IPS-NIHi11 (cell line): ENCODE results near the gene PDE11A.

Experiments
- DNase-seq: peaks from one replicate; pipeline ENCODE4 v3.0.0; 2012; ENCODE audit warnings: mixed read lengths, low spot score

The PDE11A gene

GRCh38 chr2:177597759-177598158 lies 474.8 kb downstream of the PDE11A start:
- no peak for DNase-seq

DNA sequence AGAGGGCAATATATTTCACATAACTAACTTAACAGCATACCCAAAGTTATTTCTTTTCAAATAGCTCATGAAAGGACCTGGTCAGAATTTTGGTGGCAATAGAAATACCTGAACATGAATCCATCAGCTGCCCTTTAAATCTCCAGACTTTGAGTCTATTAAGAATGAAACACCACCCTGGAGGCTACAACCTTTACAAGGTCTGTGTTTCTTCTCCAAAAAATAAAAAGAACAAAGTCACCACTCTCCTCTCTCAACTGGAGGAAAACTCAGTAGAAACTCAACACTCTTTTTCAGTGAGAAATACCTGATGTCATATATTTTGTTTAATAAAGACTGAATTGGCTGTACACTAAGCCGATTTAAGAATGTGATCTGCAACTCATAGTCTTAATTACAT lies 475.7 kb downstream of the PDE11A start:
- DNase-seq = no peak

DNA sequence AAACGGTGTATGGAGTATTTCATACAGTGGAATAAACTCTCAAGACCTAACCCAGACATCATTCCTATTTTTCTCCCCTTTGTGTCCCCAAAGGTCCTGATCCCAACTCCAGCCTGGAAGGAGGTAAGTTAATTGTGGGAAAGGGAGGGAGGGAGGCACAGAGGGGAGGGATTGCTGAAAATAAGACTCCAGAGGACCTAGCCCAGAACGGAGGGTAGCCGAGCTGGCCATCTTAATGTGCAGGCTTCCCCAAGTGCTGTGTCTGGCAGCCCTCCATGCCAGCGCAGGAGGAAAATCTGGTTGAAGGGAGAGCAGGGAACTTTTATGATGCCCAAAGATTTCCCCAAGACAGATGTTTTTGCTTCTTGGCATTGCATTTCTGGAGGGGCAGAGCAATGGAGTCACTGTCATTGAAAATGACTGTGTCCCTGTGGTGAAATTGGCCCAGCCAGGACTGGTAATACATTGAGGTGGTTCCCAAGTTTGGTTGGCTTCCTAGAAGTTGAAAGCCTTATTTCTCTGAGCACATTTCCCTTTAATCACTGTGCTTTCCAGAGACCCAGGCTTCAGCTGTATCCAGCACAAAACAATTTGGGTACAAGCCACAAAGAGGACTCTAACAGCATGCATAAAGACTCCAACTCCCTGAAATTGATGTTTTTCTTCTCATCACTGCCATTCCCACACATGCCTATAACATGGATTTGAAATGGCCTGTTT lies 477.3 kb downstream of the PDE11A start:
- no peak for DNase-seq

DNA sequence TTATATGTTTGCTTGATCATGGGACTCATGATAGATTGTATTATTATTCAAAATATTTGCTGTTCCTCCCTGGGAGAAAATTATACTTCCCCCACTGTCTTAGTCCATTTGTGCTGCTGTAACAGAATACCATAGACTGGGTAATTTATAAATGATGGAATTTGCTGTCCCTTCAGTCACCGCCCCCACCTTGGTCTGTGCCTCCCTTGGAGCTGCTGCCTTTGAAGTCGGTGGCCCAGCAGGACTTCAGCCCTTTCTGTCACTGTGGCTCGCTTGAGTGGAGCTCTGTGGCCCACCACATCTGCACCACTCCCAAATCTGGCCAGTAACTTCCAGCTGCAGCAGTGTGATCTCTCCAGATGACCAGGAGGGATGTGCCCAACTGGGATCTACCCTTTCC lies 479.2 kb downstream of the PDE11A start:
- DNase-seq = no peak

DNA sequence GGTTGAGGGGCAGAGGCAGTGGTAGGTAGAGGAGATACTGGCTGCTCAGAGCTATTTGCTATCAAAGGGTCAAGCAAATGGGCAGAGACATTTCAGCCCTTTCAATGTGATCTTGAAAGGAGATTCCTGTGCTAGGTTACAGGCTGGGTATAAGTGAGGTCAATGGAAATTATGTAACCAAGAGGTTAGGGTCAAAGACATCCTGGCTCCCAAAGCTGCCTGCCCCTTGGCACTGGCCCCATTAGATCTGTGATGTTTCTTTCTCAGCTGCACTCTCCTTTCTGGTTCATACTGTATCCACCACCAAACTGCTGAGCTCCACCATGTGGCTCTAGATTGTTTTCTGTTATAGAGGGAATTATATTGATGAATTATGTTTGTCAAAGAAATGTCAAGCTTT lies 479.6 kb downstream of the PDE11A start:
- DNase-seq = no peak

GRCh38 chr2:177592397-177592796 lies 480.2 kb downstream of the PDE11A start:
- DNase-seq = no peak

- DNase-seq = no peak
These were observed 483.4 kb downstream of the PDE11A start for GRCh38 chr2:177589186-177589585.

DNA sequence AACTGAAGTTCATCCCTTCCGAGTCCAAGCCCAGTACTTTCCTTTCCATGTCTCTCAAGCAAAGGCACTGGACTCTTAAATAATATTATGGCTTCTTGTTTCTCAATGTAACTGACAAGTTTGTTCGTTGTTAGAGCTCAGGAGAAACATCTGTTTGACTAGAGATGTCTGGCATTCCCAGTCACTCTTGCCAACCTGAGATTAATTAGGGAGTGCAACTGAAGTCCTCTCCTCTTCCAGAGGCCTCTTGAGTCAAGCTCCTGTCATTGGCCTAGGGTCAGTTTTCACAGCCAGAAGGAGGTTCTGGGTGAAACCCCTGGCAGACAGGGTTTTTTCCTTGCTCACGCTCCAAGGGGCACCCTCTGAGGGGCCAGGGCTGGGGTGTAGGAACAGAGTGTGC lies 483.9 kb downstream of the PDE11A start:
- no peak for DNase-seq

DNA sequence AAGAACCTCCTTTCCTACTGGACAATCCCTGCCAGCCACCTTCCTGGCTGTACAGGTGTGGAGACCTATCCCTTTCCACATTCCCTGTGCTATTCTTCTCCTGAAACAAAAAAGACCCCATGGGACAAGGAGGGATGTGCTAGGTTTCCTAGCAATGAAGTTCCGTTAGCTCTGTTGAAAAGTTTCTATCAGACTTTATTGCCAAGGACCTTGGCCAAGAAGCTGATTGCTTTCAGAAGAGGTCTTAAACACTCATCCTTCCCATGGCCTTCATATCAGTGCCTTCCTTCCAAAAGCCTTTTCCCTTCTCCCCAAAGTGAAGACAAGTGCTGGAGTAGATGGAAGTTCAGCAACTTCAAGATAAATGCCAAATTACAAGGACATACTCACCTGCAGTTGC lies 485.2 kb downstream of the PDE11A start:
- DNase-seq = no peak

- DNase-seq = no peak
These were observed 486.4 kb downstream of the PDE11A start for GRCh38 chr2:177586154-177586553.

- DNase-seq = no peak
These were observed 487.2 kb downstream of the PDE11A start for GRCh38 chr2:177585234-177585863.

DNA sequence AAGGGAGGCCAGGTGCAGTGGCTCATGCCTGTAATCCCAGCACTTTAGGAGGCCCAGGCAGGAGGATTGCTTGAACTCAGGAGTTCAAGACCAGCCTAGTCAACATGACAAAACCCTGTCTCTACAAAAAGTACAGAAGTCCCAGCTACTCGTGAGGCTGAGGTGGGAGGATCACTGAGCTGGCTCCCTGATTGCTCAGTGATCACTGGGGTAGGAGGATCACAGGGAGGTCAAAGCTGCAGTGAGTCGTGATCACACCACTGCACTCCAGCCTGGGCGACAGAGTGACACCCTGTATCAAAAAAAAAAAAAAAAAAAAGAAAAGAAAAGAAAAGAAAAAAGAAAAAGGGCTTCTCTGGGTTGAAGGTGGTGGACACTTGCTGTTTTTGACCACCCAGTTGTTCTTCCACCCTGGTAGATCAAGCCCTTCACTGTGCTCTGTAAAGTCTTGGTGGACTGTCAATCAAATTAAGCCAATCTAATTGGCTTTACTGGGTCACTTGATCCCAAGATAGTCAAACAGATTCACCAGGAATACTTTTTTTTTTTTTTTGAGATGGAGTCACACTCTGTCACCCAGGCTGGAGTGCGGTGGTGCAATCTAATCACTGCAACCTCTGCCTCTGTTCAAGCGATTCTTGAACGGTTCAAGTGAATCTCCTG lies 488.4 kb downstream of the PDE11A start:
- no peak for DNase-seq

GRCh38 chr2:177582000-177582399 lies 490.6 kb downstream of the PDE11A start:
- no peak for DNase-seq

- no peak for DNase-seq
These were observed 493.0 kb downstream of the PDE11A start for GRCh38 chr2:177579486-177580036.

DNA sequence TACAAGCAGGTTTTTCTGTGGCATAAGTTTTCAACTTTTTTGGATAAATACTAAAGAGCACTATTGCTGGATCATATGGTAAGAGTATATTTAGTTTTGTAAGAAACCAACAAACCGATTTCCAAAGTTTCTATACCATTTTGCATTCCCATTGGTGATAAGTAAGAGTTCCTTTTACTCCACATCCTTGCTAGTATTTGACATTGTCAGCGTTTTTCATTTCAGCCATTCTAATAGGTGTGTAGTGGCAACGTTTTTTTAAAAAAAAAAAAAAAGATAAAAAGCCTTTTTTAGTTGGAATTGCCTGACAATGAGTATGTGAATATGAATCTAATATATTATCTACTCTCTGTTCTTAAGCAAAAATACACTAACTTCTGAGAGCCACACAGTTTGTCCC lies 494.1 kb downstream of the PDE11A start:
- no peak for DNase-seq

DNA sequence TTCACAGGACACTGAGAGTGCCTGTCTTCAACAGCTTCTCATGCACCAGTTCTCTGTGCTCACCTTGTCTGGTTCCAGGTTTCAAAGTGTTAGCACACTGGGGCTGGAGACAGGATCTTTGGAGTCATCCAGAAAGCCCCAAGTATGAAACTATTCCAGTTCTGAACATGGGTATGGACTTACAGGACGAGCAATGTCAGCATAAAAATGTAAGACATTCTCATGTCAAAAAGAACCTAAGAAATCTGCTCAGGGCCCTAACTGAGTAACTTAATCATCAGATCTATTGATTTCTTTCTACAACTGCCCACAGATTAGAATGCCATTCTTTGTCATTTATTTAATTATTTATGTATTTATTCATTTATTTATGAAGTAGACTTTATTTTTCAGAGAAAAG lies 495.5 kb downstream of the PDE11A start:
- no peak for DNase-seq

- no peak for DNase-seq
These were observed 497.2 kb downstream of the PDE11A start for GRCh38 chr2:177575358-177575757.

DNA sequence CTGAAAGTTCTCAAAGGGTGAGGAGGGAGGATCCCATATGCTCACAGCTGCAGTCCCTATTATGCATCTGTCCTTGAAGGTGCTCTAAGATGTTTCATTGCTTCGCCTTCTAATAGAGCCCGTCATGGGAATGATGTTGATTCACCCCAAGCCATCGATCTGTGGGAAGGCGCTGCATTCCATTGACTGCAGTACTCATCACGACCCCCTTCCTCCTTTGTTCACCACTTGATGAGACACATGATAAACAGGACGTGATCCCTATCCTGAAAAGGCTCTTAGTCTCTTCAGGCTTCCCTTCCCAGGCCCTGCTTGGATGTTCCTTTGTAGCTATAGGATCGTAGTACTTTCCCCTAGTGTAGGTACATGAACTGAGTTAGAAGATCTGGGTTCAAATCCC lies 498.2 kb downstream of the PDE11A start:
- no peak for DNase-seq
